ENCODE data around the gene NELL1. TPM values are rescaled to one million over a fixed set of nuclear protein-coding genes. Genes with fewer than 3 reads are reported as not detected.

The NELL1 gene
- total RNA-seq, 2 experiments from 2014 or later = not detected

DNA sequence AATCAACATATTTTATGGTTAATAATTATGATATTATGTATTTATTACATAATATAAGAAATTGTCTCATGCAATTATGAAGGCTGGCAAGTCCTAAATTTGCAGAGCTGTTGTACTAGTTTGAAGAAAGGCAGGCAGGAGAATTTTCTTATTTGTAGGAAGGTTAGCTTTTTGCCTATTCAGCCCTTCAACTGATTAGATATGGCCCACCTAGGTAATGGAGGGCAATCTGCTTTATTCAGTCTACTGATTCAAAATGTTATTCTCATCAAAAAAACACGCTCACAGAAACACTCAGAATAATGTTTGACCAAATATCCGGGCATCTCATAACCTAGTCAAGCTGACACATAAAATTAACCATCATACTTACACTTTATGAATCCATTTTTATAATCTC lies 589.0 kb downstream of the NELL1 start:
- H3K4me3 Mint-ChIP-seq = no peak overlapping the region
- Histone ChIP-seq H3K4me1 (ENCODE audit: insufficient read depth, low read length) (no peaks in the 10 kb centered on the region), H3K27ac (ENCODE audit: low read depth in 1 of 2, low read length in 2 of 2) (no peak overlapping the region), H3K36me3 (ENCODE audit: insufficient read depth, low read length) (no peaks in the 10 kb centered on the region), H3K27me3 (ENCODE audit: control insufficient read depth in 1 of 2, insufficient read depth in 2 of 2, low read length in 2 of 2) (no peaks in the 10 kb centered on the region), H3K4me3 (ENCODE audit: low read length) (no peak overlapping the region), H3K9me3 (ENCODE audit: control insufficient read depth in 1 of 2, insufficient read depth in 1 of 2, low read length in 2 of 2) (no peaks in the 10 kb centered on the region)
- TF ChIP-seq, protein P1, sequence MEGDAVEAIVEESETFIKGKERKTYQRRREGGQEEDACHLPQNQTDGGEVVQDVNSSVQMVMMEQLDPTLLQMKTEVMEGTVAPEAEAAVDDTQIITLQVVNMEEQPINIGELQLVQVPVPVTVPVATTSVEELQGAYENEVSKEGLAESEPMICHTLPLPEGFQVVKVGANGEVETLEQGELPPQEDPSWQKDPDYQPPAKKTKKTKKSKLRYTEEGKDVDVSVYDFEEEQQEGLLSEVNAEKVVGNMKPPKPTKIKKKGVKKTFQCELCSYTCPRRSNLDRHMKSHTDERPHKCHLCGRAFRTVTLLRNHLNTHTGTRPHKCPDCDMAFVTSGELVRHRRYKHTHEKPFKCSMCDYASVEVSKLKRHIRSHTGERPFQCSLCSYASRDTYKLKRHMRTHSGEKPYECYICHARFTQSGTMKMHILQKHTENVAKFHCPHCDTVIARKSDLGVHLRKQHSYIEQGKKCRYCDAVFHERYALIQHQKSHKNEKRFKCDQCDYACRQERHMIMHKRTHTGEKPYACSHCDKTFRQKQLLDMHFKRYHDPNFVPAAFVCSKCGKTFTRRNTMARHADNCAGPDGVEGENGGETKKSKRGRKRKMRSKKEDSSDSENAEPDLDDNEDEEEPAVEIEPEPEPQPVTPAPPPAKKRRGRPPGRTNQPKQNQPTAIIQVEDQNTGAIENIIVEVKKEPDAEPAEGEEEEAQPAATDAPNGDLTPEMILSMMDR (IDR thresholded peaks at IDR 0.05) = no peak
- H3K36me3 Mint-ChIP-seq (ENCODE audit: low read depth) = no peaks in the 10 kb centered on the region
- ATAC-seq (ENCODE audit: poor library complexity) (no peak), DNase-seq (no peak)
- H3K9me3 Mint-ChIP-seq = peaks cover 8% of the 10 kb centered on the region
- intact Hi-C loops (cut with DNase I, micrococcal nuclease) = no loop called here
- H3K4me1 Mint-ChIP-seq (ENCODE audit: low read depth) = no peaks in the 10 kb centered on the region
- H3K27ac Mint-ChIP-seq = no peak overlapping the region
- no peaks in the 10 kb centered on the region for H3K27me3 Mint-ChIP-seq
- ChIA-PET CTCF (no interaction called here), POLR2A (no interaction called here)

DNA sequence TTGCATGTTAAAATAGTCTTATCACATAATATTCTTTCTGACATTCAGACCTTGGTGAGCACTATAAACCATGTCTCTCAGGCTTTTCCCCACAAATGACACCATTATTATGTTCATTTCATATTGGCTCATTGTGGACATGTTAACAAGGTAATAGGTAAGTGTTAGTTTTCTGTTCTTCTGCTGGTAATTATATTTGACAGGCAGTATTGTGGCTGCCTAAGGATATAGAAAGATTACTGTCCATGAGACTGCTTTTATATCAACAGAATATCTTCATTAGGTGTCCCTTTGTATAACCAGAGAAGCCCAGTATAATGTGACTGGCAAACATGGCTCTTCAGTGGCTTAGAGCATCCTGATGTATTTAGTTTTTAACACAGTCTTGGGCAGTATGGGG lies 590.7 kb downstream of the NELL1 start:
- H3K27ac ChIP-seq (ENCODE audit: low read depth in 1 of 2, low read length in 2 of 2) = no peak overlapping the region
- Mint-ChIP-seq H3K4me3 (no peak overlapping the region), H3K4me1 (ENCODE audit: low read depth) (no peaks in the 10 kb centered on the region), H3K27ac (no peak overlapping the region), H3K36me3 (ENCODE audit: low read depth) (no peaks in the 10 kb centered on the region), H3K27me3 (no peaks in the 10 kb centered on the region), H3K9me3 (peaks cover 8% of the 10 kb centered on the region)
- no peaks in the 10 kb centered on the region for H3K4me1 ChIP-seq (ENCODE audit: insufficient read depth, low read length)
- no peaks in the 10 kb centered on the region for H3K36me3 ChIP-seq (ENCODE audit: insufficient read depth, low read length)
- H3K4me3 ChIP-seq (ENCODE audit: low read length) = no peak overlapping the region
- DNase-seq = no peak
- H3K27me3 ChIP-seq (ENCODE audit: control insufficient read depth in 1 of 2, insufficient read depth in 2 of 2, low read length in 2 of 2) = no peaks in the 10 kb centered on the region
- intact Hi-C loops (cut with DNase I, micrococcal nuclease) = no loop called here
- ChIA-PET CTCF (no interaction called here), POLR2A (no interaction called here)
- ATAC-seq (ENCODE audit: poor library complexity) = no peak
- H3K9me3 ChIP-seq (ENCODE audit: control insufficient read depth in 1 of 2, insufficient read depth in 1 of 2, low read length in 2 of 2) = no peaks in the 10 kb centered on the region
- TF ChIP-seq, protein P1 (IDR thresholded peaks at IDR 0.05) = no peak

DNA sequence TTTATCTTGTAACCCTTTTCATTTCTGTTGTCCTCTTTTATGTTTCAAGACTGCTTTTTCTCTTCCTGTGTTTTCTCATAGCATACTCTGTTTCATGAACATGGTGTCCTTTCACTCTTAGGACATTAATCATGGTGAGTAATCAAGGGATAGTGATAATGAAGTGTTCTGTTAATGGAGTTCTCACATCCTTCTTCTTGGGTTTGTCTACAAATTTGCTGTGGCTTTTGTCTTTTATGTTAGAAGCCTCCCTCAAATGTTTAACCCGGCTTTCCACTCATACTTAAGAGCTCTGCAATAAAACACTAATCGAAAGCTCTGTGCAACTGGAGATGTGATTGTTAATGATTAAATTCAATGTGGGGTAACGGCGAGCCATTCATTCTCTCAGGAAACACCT lies 593.6 kb downstream of the NELL1 start:
- H3K27ac ChIP-seq (ENCODE audit: low read depth in 1 of 2, low read length in 2 of 2) = no peak overlapping the region
- H3K9me3 ChIP-seq (ENCODE audit: control insufficient read depth in 1 of 2, insufficient read depth in 1 of 2, low read length in 2 of 2) = no peaks in the 10 kb centered on the region
- H3K36me3 Mint-ChIP-seq (ENCODE audit: low read depth) = no peaks in the 10 kb centered on the region
- H3K4me1 Mint-ChIP-seq (ENCODE audit: low read depth) = no peaks in the 10 kb centered on the region
- no peak for DNase-seq
- intact Hi-C loops (cut with DNase I, micrococcal nuclease) = no loop called here
- H3K4me1 ChIP-seq (ENCODE audit: insufficient read depth, low read length) = no peaks in the 10 kb centered on the region
- ChIA-PET CTCF (no interaction called here), POLR2A (no interaction called here)
- H3K4me3 Mint-ChIP-seq = no peak overlapping the region
- H3K4me3 ChIP-seq (ENCODE audit: low read length) = no peak overlapping the region
- no peaks in the 10 kb centered on the region for H3K27me3 ChIP-seq (ENCODE audit: control insufficient read depth in 1 of 2, insufficient read depth in 2 of 2, low read length in 2 of 2)
- H3K9me3 Mint-ChIP-seq = no peaks in the 10 kb centered on the region
- H3K36me3 ChIP-seq (ENCODE audit: insufficient read depth, low read length) = no peaks in the 10 kb centered on the region
- TF ChIP-seq, protein P1 (IDR thresholded peaks at IDR 0.05) = no peak
- no peak overlapping the region for H3K27ac Mint-ChIP-seq
- no peak for ATAC-seq (ENCODE audit: poor library complexity)
- no peaks in the 10 kb centered on the region for H3K27me3 Mint-ChIP-seq
